GM12878 (cell line): ENCODE measurements around the gene KIF17. TPM values are rescaled to one million over a fixed set of nuclear protein-coding genes. Genes with fewer than 3 reads are reported as not detected.

Experiments used
- ATAC-seq: fragments of 200-7000 bp; cut with Tn5 transposase; 3 replicates; pipeline ENCODE4 v1.9.1; 2020; ENCODE audit warnings: mild to moderate bottlenecking, moderate library complexity
- BruUV-seq: library from RNA; stranded (reverse); fragments of 400-500 nt; replicated peaks from 2 replicates; lab custom pipeline; 2021; lab: Mats Ljungman, UMichigan
- CTCF ChIA-PET: fragments of 300-600 bp; sonication (Branson Sonifier 250); formaldehyde crosslinking; extraction: SDS; loops from one replicate; lab custom pipeline; 2021; ENCODE audit warnings: inconsistent platforms; lab: Yijun Ruan, JAX
- POLR2A ChIA-PET: fragments of 350-600 bp; formaldehyde crosslinking; extraction: SDS; loops from one replicate; lab custom pipeline; 2021; ENCODE audit warnings: inconsistent platforms; lab: Charles Lee
- RAD21 ChIA-PET: fragments of 300-600 bp; sonication (Branson Sonifier 250); formaldehyde crosslinking; loops from one replicate; lab custom pipeline; 2023; ENCODE audit warnings: antibody characterized with exemption; ENCODE audit not compliant: unreplicated experiment; lab: Charles Lee
- SMC1A ChIA-PET: fragments of 300-600 bp; sonication (Branson Sonifier 250); formaldehyde crosslinking; loops from one replicate; lab custom pipeline; 2023; ENCODE audit not compliant: unreplicated experiment, uncharacterized antibody; lab: Charles Lee
- DNase-seq: peaks from one replicate; pipeline ENCODE4 v3.0.0-alpha.2; 2011; ENCODE audit warnings: low read depth, low spot score
- FAIRE-seq: peaks from 3 replicates; lab custom pipeline; 2011; peaks lifted over from hg19 to GRCh38; lab: Jason Lieb, UNC
- H2AFZ ChIP-seq: 2 replicates; pipeline ENCODE4 v1.6.0; 2011; ENCODE audit warnings: low read depth, low read length, control low read depth; ENCODE audit not compliant: control insufficient read depth
- H3K27ac ChIP-seq: 2 replicates; pipeline ENCODE4 v1.5.1; 2011; ENCODE audit warnings: control low read depth; ENCODE audit not compliant: control insufficient read depth, insufficient read depth
- H3K27me3 ChIP-seq, 2 experiments: replicated peaks in 1 of 2; 2 replicates each; pipeline versions ENCODE4 v1.6.0 to v1.6.1; 2011; ENCODE audit warnings: low read length in 1 of 2; ENCODE audit not compliant: control insufficient read depth in 2 of 2, insufficient read depth in 2 of 2
- H3K36me3 ChIP-seq, 2 experiments: 2 replicates each; pipeline ENCODE4 v1.5.1; 2011; ENCODE audit warnings: low read length in 1 of 2; ENCODE audit not compliant: control insufficient read depth in 2 of 2, insufficient read depth in 2 of 2
- H3K4me1 ChIP-seq: 2 replicates; pipeline ENCODE4 v1.6.1; 2011; ENCODE audit warnings: mild to moderate bottlenecking, low read length, moderate library complexity, mixed read lengths; ENCODE audit not compliant: control insufficient read depth, insufficient read depth
- H3K4me2 ChIP-seq: 2 replicates; pipeline ENCODE4 v1.6.0; 2011; ENCODE audit warnings: control low read depth; ENCODE audit not compliant: control insufficient read depth, insufficient read depth
- H3K4me3 ChIP-seq: fragments of 200-600 bp; sonication (generic); 2 replicates; pipeline ENCODE4 v1.5.1; 2016
- H3K79me2 ChIP-seq: 2 replicates; pipeline ENCODE4 v1.6.0; 2011; ENCODE audit warnings: low read length; ENCODE audit not compliant: control insufficient read depth, insufficient read depth
- H3K9ac ChIP-seq: 2 replicates; pipeline ENCODE4 v1.8.0; 2011; ENCODE audit warnings: low read length, control low read depth, mixed read lengths; ENCODE audit not compliant: control insufficient read depth, insufficient read depth
- H3K9me3 ChIP-seq: replicated peaks from 3 replicates; pipeline ENCODE4 v1.5.1; 2011; ENCODE audit warnings: mild to moderate bottlenecking, low read length; ENCODE audit not compliant: control insufficient read depth, insufficient read depth
- H4K20me1 ChIP-seq: 2 replicates; pipeline ENCODE4 v1.6.0; 2011; ENCODE audit not compliant: control insufficient read depth, insufficient read depth
- CHD4 ChIP-seq: fragments of 200-600 bp; sonication (generic); IDR thresholded peaks from 2 replicates; pipeline ENCODE4 v1.6.1; 2016; ENCODE audit warnings: mild to moderate bottlenecking
- IRF4 ChIP-seq: IDR thresholded peaks from 2 replicates; pipeline ENCODE4 v1.6.1; 2011; ENCODE audit warnings: low read depth, low read length
- PAX8 ChIP-seq: fragments of 450-650 bp; IDR thresholded peaks from 2 replicates; pipeline ENCODE4 v1.6.1; 2017; ENCODE audit warnings: mild to moderate bottlenecking, moderate library complexity
- TCF12 ChIP-seq: IDR thresholded peaks from 2 replicates; pipeline ENCODE4 v1.6.1; 2011; ENCODE audit warnings: low read depth, mild to moderate bottlenecking, low read length
- YBX1 ChIP-seq: fragments of 450-650 bp; IDR thresholded peaks from 2 replicates; pipeline ENCODE4 v1.6.1; 2016; ENCODE audit warnings: antibody characterized with exemption
- ZBED1 ChIP-seq: IDR thresholded peaks from 2 replicates; pipeline ENCODE4 v1.6.1; 2016; ENCODE audit warnings: borderline replicate concordance
- ZNF217 ChIP-seq: fragments of 450-650 bp; IDR thresholded peaks from 2 replicates; pipeline ENCODE4 v1.6.1; 2017; ENCODE audit warnings: antibody characterized with exemption, mild to moderate bottlenecking
- ZNF274 ChIP-seq: IDR thresholded peaks from one replicate; pipeline ENCODE4 v1.8.0; 2011; ENCODE audit not compliant: insufficient read length, insufficient read depth
- ZNF687 ChIP-seq: fragments of 450-650 bp; IDR thresholded peaks from 2 replicates; pipeline ENCODE4 v1.6.1; 2017; ENCODE audit warnings: mild to moderate bottlenecking, moderate library complexity
- WGBS: methylation state at CpG from one replicate; pipeline ENCODE4 v1.1.6; 2016; ENCODE audit warnings: low lambda C conversion rate; ENCODE audit not compliant: insufficient replicate concordance, insufficient coverage; ENCODE audit errors: missing lambda C conversion rate; 5-methylcytosine and 5-hydroxymethylcytosine counted together
- in situ Hi-C: fragments of 300-500 bp; cut with MboI; formaldehyde crosslinking; loops from 9 replicates; pipeline ENCODE4 v1.14.3; 2018; ENCODE audit warnings: mixed read lengths
- intact Hi-C: fragments of 100-400 bp; cut with micrococcal nuclease; formaldehyde crosslinking; loops from one replicate; pipeline ENCODE4 v1.14.2; 2022; ENCODE audit not compliant: unreplicated experiment
- polyA plus RNA-seq, 11 experiments: library from polyadenylated mRNA; depleted of rRNA in 4 of 11; unstranded in 6 of 11; stranded (reverse) in 5 of 11; fragments of >200 nt; fragmentation: Nextera tagmentation in 4 of 11; fragmentation: Illumina TruSeq in 1 of 11; extraction: Ambion mirVana in 4 of 11; extraction: Trizol in 1 of 11; gene quantifications; 1 replicate in 1 of 11; 2 replicates in 10 of 11; pipeline versions ENCODE4 v1.2.1 to v1.2.3, GENCODE V29; 2011 to 2016; ENCODE audit warnings: inconsistent platforms in 2 of 11, missing spikeins in 2 of 11, low read depth in 1 of 11
- total RNA-seq, 4 experiments: library from RNA; depleted of rRNA in 3 of 4; stranded (reverse); fragments of >200 nt in 3 of 4; fragmentation: Illumina TruSeq in 1 of 4; extraction: Trizol in 1 of 4; gene quantifications; 2 replicates each; pipeline versions ENCODE4 v1.2.1 to v1.2.3, GENCODE V29; 2013 to 2021
- TF ChIP-seq, protein P1 (sequence below): fragments of 450-650 bp; IDR thresholded peaks from 2 replicates; pipeline ENCODE4 v1.6.1; 2016; ENCODE audit warnings: mild to moderate bottlenecking, moderate library complexity, borderline replicate concordance

The KIF17 gene
- total and polyA plus RNA-seq, 10 of the 15 experiments (the other 5 are each of a cell fraction or from before 2014, with no cell fraction given): 0.01 to 0.10 (median 0.03) TPM; not detected in 7

- peaks cover 0 to 26% of the 10 kb centered on the region in 2 experiments for H3K36me3 ChIP-seq
- CTCF ChIA-PET: interaction anchor here (2.6 kb wide), 1 partner anchor 456 kb away, joined by 7 read pairs; no protein-coding TSS in a partner anchor
- H2AFZ ChIP-seq: no peak overlapping the region
- SMC1A ChIA-PET: interaction anchor here (0.7 to 1.8 kb wide), 2 partner anchors 86 to 456 kb away, joined by 3 to 7 read pairs; no protein-coding TSS in a partner anchor
- TF ChIP-seq ZNF217: no peak
- TF ChIP-seq, protein P1, sequence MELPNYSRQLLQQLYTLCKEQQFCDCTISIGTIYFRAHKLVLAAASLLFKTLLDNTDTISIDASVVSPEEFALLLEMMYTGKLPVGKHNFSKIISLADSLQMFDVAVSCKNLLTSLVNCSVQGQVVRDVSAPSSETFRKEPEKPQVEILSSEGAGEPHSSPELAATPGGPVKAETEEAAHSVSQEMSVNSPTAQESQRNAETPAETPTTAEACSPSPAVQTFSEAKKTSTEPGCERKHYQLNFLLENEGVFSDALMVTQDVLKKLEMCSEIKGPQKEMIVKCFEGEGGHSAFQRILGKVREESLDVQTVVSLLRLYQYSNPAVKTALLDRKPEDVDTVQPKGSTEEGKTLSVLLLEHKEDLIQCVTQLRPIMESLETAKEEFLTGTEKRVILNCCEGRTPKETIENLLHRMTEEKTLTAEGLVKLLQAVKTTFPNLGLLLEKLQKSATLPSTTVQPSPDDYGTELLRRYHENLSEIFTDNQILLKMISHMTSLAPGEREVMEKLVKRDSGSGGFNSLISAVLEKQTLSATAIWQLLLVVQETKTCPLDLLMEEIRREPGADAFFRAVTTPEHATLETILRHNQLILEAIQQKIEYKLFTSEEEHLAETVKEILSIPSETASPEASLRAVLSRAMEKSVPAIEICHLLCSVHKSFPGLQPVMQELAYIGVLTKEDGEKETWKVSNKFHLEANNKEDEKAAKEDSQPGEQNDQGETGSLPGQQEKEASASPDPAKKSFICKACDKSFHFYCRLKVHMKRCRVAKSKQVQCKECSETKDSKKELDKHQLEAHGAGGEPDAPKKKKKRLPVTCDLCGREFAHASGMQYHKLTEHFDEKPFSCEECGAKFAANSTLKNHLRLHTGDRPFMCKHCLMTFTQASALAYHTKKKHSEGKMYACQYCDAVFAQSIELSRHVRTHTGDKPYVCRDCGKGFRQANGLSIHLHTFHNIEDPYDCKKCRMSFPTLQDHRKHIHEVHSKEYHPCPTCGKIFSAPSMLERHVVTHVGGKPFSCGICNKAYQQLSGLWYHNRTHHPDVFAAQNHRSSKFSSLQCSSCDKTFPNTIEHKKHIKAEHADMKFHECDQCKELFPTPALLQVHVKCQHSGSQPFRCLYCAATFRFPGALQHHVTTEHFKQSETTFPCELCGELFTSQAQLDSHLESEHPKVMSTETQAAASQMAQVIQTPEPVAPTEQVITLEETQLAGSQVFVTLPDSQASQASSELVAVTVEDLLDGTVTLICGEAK: no peak
- TF ChIP-seq YBX1: no peak
- no peak for TF ChIP-seq TCF12
- no peak for TF ChIP-seq CHD4
- no peak for TF ChIP-seq ZNF687
- no peak for TF ChIP-seq ZBED1
- TF ChIP-seq PAX8: no peak
- no peak for TF ChIP-seq ZNF274
- no peak for TF ChIP-seq IRF4
- no peaks in the 10 kb centered on the region for H4K20me1 ChIP-seq
- DNase-seq: no peak
- POLR2A ChIA-PET: no interaction called here
- intact Hi-C loops: no loop called here
- in situ Hi-C loops: no loop called here
- no TSS peak for BruUV-seq
- H3K27ac ChIP-seq: no peak overlapping the region
- no peak overlapping the region for H3K4me3 ChIP-seq
- no peaks in the 10 kb centered on the region for H3K9me3 ChIP-seq
- WGBS: 98% methylated on average over 2 of the region's 2 CpGs
- no peak for FAIRE-seq
- ATAC-seq: no peak
- H3K9ac ChIP-seq: no peak overlapping the region
- no peak overlapping the region for H3K4me2 ChIP-seq
- H3K27me3 ChIP-seq: no peaks in the 10 kb centered on the region
- RAD21 ChIA-PET: no interaction called here
- no peaks in the 10 kb centered on the region for H3K4me1 ChIP-seq
- no peaks in the 10 kb centered on the region for H3K79me2 ChIP-seq
These were observed 21.4 kb upstream of the KIF17 start for GRCh38 chr1:20739225-20739624.
